ENCODE data around the gene CD300H.

CD300H gene

GRCh38 chr17:74603746-74604145, 36.4 kb upstream of the CD300H start:
- TF ChIP-seq FOXM1 (IDR thresholded peaks at IDR 0.05; ENCODE audit: borderline replicate concordance, low read depth) (no peak), TEAD4 (IDR thresholded peaks at IDR 0.05) (no peak), YY1 (IDR thresholded peaks at IDR 0.05; ENCODE audit: low read depth) (no peak), USF1 (IDR thresholded peaks at IDR 0.05) (no peak), RAD21 (IDR thresholded peaks at IDR 0.05; ENCODE audit: low read depth) (no peak), TAF1 (IDR thresholded peaks at IDR 0.05; ENCODE audit: low read depth) (no peak), MAX (IDR thresholded peaks at IDR 0.05) (no peak), NFIC (IDR thresholded peaks at IDR 0.05) (no peak), EP300 (IDR thresholded peaks at IDR 0.05; ENCODE audit: borderline replicate concordance) (no peak), CEBPB (IDR thresholded peaks at IDR 0.05) (no peak), ZBTB7A (IDR thresholded peaks at IDR 0.05; ENCODE audit: low read depth) (no peak), CREB1 (IDR thresholded peaks at IDR 0.05; ENCODE audit: low read depth) (no peak), REST (IDR thresholded peaks at IDR 0.05; ENCODE audit: low read depth) (no peak), TCF12 (IDR thresholded peaks at IDR 0.05; ENCODE audit: low read depth) (no peak), EGR1 (IDR thresholded peaks at IDR 0.05) (no peak)

GRCh38 chr17:74603037-74603635, 35.8 kb upstream of the CD300H start:
- TF ChIP-seq FOXM1 (IDR thresholded peaks at IDR 0.05; ENCODE audit: borderline replicate concordance, low read depth) (no peak), EP300 (IDR thresholded peaks at IDR 0.05; ENCODE audit: borderline replicate concordance) (no peak), CREB1 (IDR thresholded peaks at IDR 0.05; ENCODE audit: low read depth) (no peak), EGR1 (IDR thresholded peaks at IDR 0.05) (no peak), USF1 (IDR thresholded peaks at IDR 0.05) (no peak), CEBPB (IDR thresholded peaks at IDR 0.05) (no peak), MAX (IDR thresholded peaks at IDR 0.05) (no peak), TCF12 (IDR thresholded peaks at IDR 0.05; ENCODE audit: low read depth) (no peak), NFIC (IDR thresholded peaks at IDR 0.05) (no peak), RAD21 (IDR thresholded peaks at IDR 0.05; ENCODE audit: low read depth) (no peak), TAF1 (IDR thresholded peaks at IDR 0.05; ENCODE audit: low read depth) (no peak)

GRCh38 chr17:74601944-74602572, 34.7 kb upstream of the CD300H start:
- TF ChIP-seq RAD21 (IDR thresholded peaks at IDR 0.05; ENCODE audit: low read depth), result peak; percentile 74
- TF ChIP-seq TEAD4 (IDR thresholded peaks at IDR 0.05), result no peak

GRCh38 chr17:74599448-74599939, 32.2 kb upstream of the CD300H start:
- TF ChIP-seq CEBPB (IDR thresholded peaks at IDR 0.05) (no peak), CREB1 (IDR thresholded peaks at IDR 0.05; ENCODE audit: low read depth) (no peak), FOXM1 (IDR thresholded peaks at IDR 0.05; ENCODE audit: borderline replicate concordance, low read depth) (no peak), EP300 (IDR thresholded peaks at IDR 0.05; ENCODE audit: borderline replicate concordance) (no peak), RAD21 (IDR thresholded peaks at IDR 0.05; ENCODE audit: low read depth) (no peak), USF1 (IDR thresholded peaks at IDR 0.05) (no peak), YY1 (IDR thresholded peaks at IDR 0.05; ENCODE audit: low read depth) (no peak), ZBTB7A (IDR thresholded peaks at IDR 0.05; ENCODE audit: low read depth) (no peak), EGR1 (IDR thresholded peaks at IDR 0.05) (no peak), MAX (IDR thresholded peaks at IDR 0.05) (no peak), REST (IDR thresholded peaks at IDR 0.05; ENCODE audit: low read depth) (no peak), TAF1 (IDR thresholded peaks at IDR 0.05; ENCODE audit: low read depth) (no peak), TCF12 (IDR thresholded peaks at IDR 0.05; ENCODE audit: low read depth) (no peak), TEAD4 (IDR thresholded peaks at IDR 0.05) (no peak), NFIC (IDR thresholded peaks at IDR 0.05) (no peak)

GRCh38 chr17:74599023-74599399, 31.7 kb upstream of the CD300H start:
- TF ChIP-seq CREB1 (IDR thresholded peaks at IDR 0.05; ENCODE audit: low read depth), result no peak
- no peak for TF ChIP-seq REST (IDR thresholded peaks at IDR 0.05; ENCODE audit: low read depth)
- no peak for TF ChIP-seq ZBTB7A (IDR thresholded peaks at IDR 0.05; ENCODE audit: low read depth)
- no peak for TF ChIP-seq TAF1 (IDR thresholded peaks at IDR 0.05; ENCODE audit: low read depth)
- no peak for TF ChIP-seq YY1 (IDR thresholded peaks at IDR 0.05; ENCODE audit: low read depth)
- no peak for TF ChIP-seq EP300 (IDR thresholded peaks at IDR 0.05; ENCODE audit: borderline replicate concordance)
- no peak for TF ChIP-seq USF1 (IDR thresholded peaks at IDR 0.05)
- TF ChIP-seq RAD21 (IDR thresholded peaks at IDR 0.05; ENCODE audit: low read depth), result no peak
- TF ChIP-seq MAX (IDR thresholded peaks at IDR 0.05), result no peak
- TF ChIP-seq CEBPB (IDR thresholded peaks at IDR 0.05), result no peak
- TF ChIP-seq EGR1 (IDR thresholded peaks at IDR 0.05), result no peak
- TF ChIP-seq FOXM1 (IDR thresholded peaks at IDR 0.05; ENCODE audit: borderline replicate concordance, low read depth), result no peak
- no peak for TF ChIP-seq TCF12 (IDR thresholded peaks at IDR 0.05; ENCODE audit: low read depth)
- TF ChIP-seq NFIC (IDR thresholded peaks at IDR 0.05), result no peak
- TF ChIP-seq TEAD4 (IDR thresholded peaks at IDR 0.05), result no peak

All from Ishikawa (cell line).